ENCODE results near the gene RAB37. TPM values are rescaled to one million over a fixed set of nuclear protein-coding genes. Genes with fewer than 3 reads are reported as not detected.

The RAB37 gene
- total RNA-seq, 1 experiment from 2014 or later = 2.5 TPM

DNA sequence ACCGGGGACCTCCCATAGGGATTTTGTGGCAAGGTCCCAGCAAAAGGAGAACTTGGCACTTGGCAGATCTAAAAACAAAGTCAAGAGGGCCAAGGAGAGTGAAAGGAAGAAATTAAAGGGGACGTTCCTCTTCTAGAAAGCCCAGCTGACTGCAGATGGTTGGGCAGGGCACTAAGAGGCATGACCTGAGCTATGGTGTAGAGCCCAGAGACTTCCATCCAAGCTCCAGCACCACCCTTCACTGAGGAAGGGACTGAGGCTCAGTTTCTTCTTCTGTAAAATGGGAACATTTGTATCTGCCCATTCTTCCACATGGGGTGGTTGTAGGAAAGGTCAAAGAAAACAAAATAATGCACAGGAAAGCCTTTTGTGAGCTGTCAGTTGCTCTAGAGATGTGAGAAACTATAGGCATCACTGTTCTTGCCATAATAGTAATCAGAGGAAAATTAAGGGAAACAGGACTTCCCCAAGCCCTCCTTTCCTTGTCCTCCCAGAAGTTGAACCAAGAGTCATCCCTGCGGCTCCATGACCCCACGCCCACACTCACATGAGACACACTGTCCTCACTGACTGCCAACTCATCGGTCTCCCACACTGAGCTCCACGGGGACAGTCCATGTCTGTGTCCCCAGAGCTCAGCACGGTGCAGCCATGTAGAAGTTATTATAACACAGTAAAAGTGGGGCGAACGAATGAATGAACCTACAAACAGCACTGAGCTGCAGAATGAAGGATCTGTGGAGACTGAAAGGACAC, 34.8 kb upstream of the RAB37 start:
- H3K4me1 Mint-ChIP-seq = no peaks in the 10 kb centered on the region
- H2BK120ac ChIP-seq (ENCODE audit: low read depth, low read length, poor library complexity, severe bottlenecking) = no peak overlapping the region
- no peak overlapping the region for H2BK15ac ChIP-seq (ENCODE audit: low read depth, low read length)
- no peak overlapping the region; a peak in 1 of 5 replicates for H3K4me3 Mint-ChIP-seq
- no peak overlapping the region for H4K5ac ChIP-seq (ENCODE audit: insufficient read length, low read depth, low read length)
- H3K27ac Mint-ChIP-seq = no peak overlapping the region; a peak in 1 of 7 replicates
- no peak overlapping the region for H2BK12ac ChIP-seq (ENCODE audit: insufficient read length, low read depth, low read length)
- no peak overlapping the region for H3K9ac ChIP-seq (ENCODE audit: extremely low read depth, insufficient read length, low read length)
- no peaks in the 10 kb centered on the region for H3K36me3 Mint-ChIP-seq (ENCODE audit: insufficient read depth in 1 of 3, low read depth in 3 of 3)
- H3K18ac ChIP-seq (ENCODE audit: insufficient read length, low read depth, low read length) = no peak overlapping the region
- H3K27ac ChIP-seq (ENCODE audit: insufficient read length, low read depth, low read length) = no peak overlapping the region
- no peak overlapping the region for H3K56ac ChIP-seq (ENCODE audit: insufficient read length, low read depth, low read length)
- H3K27me3 ChIP-seq (ENCODE audit: insufficient read depth, low read length) = peaks cover 2% of the 10 kb centered on the region; the same call in 1 of the 2 replicates
- H3K79me2 ChIP-seq (ENCODE audit: insufficient read depth, low read length) = no peaks in the 10 kb centered on the region
- no peak overlapping the region for H3K4me2 ChIP-seq (ENCODE audit: insufficient read depth, insufficient read length, low read length)
- no peak overlapping the region for H2AFZ ChIP-seq (ENCODE audit: low read length)
- WGBS (ENCODE audit: extremely low coverage, insufficient read length, low lambda C conversion rate) = no CpG with 5 or more reads among the region's 9 CpGs
- no peaks in the 10 kb centered on the region for H3K79me1 ChIP-seq (ENCODE audit: insufficient read depth, low read depth, low read length, poor library complexity, severe bottlenecking)
- H3T11ph ChIP-seq (ENCODE audit: low read length) = no peak overlapping the region
- H3K23me2 ChIP-seq (ENCODE audit: insufficient read length, low read depth, low read length, poor library complexity, severe bottlenecking) = no peaks in the 10 kb centered on the region
- no peak overlapping the region for H3K14ac ChIP-seq (ENCODE audit: insufficient read depth, low read length)
- H2BK5ac ChIP-seq (ENCODE audit: insufficient read length, low read length) = no peak overlapping the region
- H3K4ac ChIP-seq (ENCODE audit: low read depth, low read length) = no peak overlapping the region
- H4K20me1 ChIP-seq (ENCODE audit: control insufficient read depth, insufficient read depth, insufficient read length) = no peaks in the 10 kb centered on the region
- no peaks in the 10 kb centered on the region for H3K4me1 ChIP-seq (ENCODE audit: insufficient read depth, low read length)
- no peak overlapping the region for H4K8ac ChIP-seq (replicated peaks; ENCODE audit: insufficient read length, low read depth, low read length)
- H3K9me3 ChIP-seq (ENCODE audit: control insufficient read depth, low read depth, low read length) = no peaks in the 10 kb centered on the region
- peaks cover 49% of the 10 kb centered on the region for H3K27me3 Mint-ChIP-seq (ENCODE audit: low read depth)
- TF ChIP-seq, protein P1, sequence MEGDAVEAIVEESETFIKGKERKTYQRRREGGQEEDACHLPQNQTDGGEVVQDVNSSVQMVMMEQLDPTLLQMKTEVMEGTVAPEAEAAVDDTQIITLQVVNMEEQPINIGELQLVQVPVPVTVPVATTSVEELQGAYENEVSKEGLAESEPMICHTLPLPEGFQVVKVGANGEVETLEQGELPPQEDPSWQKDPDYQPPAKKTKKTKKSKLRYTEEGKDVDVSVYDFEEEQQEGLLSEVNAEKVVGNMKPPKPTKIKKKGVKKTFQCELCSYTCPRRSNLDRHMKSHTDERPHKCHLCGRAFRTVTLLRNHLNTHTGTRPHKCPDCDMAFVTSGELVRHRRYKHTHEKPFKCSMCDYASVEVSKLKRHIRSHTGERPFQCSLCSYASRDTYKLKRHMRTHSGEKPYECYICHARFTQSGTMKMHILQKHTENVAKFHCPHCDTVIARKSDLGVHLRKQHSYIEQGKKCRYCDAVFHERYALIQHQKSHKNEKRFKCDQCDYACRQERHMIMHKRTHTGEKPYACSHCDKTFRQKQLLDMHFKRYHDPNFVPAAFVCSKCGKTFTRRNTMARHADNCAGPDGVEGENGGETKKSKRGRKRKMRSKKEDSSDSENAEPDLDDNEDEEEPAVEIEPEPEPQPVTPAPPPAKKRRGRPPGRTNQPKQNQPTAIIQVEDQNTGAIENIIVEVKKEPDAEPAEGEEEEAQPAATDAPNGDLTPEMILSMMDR (conservative IDR thresholded peaks at IDR 0.05) = no peak
- H2BK20ac ChIP-seq (ENCODE audit: low read depth, low read length, poor library complexity, severe bottlenecking) = no peak overlapping the region
- DNase-seq = no peak
- no peak overlapping the region for H4K91ac ChIP-seq (ENCODE audit: insufficient read length, low read depth, low read length)
- no peak overlapping the region for H3K23ac ChIP-seq (ENCODE audit: insufficient read length, low read depth, low read length)
- no peak overlapping the region for H2AK5ac ChIP-seq (ENCODE audit: insufficient read length, low read length)
- H3K9me3 Mint-ChIP-seq = no peaks in the 10 kb centered on the region

Measured in H9 (cell line).